GM08714 (cell line): Measurements from ENCODE around the gene MTERF4.
"Not testable (repeated sequence)": the region's sequence is repeated elsewhere in the genome, so short reads cannot be mapped to it uniquely, and the experiment has no call there.

ENCODE experiments used
- H3K4me3 ChIP-seq: fragments of 200-500 bp; sonication (Bioruptor generic); 2 replicates; pipeline ENCODE4 v1.5.1; 2014; ENCODE audit warnings: mild to moderate bottlenecking, low read length, inconsistent platforms
- ZNF274 ChIP-seq: IDR thresholded peaks from 2 replicates; pipeline ENCODE4 v1.6.1; 2012; ENCODE audit warnings: mild to moderate bottlenecking, low read depth, low read length

The MTERF4 gene

GRCh38 chr2:241094172-241094571, 7.9 kb downstream of the MTERF4 start:
- H3K4me3 ChIP-seq, result no peak overlapping the region

GRCh38 chr2:241093133-241093781, 8.8 kb downstream of the MTERF4 start:
- H3K4me3 ChIP-seq, result not testable (repeated sequence)

More at GRCh38 chr2:241094172-241094571, 7.9 kb downstream of the MTERF4 start:
- TF ChIP-seq ZNF274, result no peak

- no peak for TF ChIP-seq ZNF274
- H3K4me3 ChIP-seq, result no peak overlapping the region
Measured at GRCh38 chr2:241092677-241093076, 9.4 kb downstream of the MTERF4 start.

- no peak for TF ChIP-seq ZNF274
Measured at GRCh38 chr2:241091734-241092445, 10.2 kb downstream of the MTERF4 start.

GRCh38 chr2:241091201-241091600, 10.9 kb downstream of the MTERF4 start:
- H3K4me3 ChIP-seq, result no peak overlapping the region
- TF ChIP-seq ZNF274, result no peak

More at GRCh38 chr2:241091734-241092445, 10.2 kb downstream of the MTERF4 start:
- H3K4me3 ChIP-seq, result no peak overlapping the region

GRCh38 chr2:241088791-241089732, 13.0 kb downstream of the MTERF4 start:
- TF ChIP-seq ZNF274, result no peak
- H3K4me3 ChIP-seq, result no peak overlapping the region

GRCh38 chr2:241088376-241088775, 13.7 kb downstream of the MTERF4 start:
- no peak for TF ChIP-seq ZNF274
- no peak overlapping the region for H3K4me3 ChIP-seq

GRCh38 chr2:241087420-241088268, 14.4 kb downstream of the MTERF4 start:
- no peak overlapping the region for H3K4me3 ChIP-seq
- TF ChIP-seq ZNF274, result no peak

GRCh38 chr2:241084856-241085444, 17.1 kb downstream of the MTERF4 start:
- no peak for TF ChIP-seq ZNF274
- H3K4me3 ChIP-seq, result no peak overlapping the region

GRCh38 chr2:241083091-241083415, 19.0 kb downstream of the MTERF4 start:
- no peak overlapping the region for H3K4me3 ChIP-seq
- no peak for TF ChIP-seq ZNF274

GRCh38 chr2:241082341-241083090, 19.6 kb downstream of the MTERF4 start:
- no peak for TF ChIP-seq ZNF274
- no peak overlapping the region for H3K4me3 ChIP-seq

- TF ChIP-seq ZNF274, result no peak
- no peak overlapping the region for H3K4me3 ChIP-seq
Measured at GRCh38 chr2:241081643-241082340, 20.3 kb downstream of the MTERF4 start.
